ENCODE results near the gene ASB18. TPM values are rescaled to one million over a fixed set of nuclear protein-coding genes. Genes with fewer than 3 reads are reported as not detected.

The ASB18 gene
- polyA plus RNA-seq, 3 donors = not detected

DNA sequence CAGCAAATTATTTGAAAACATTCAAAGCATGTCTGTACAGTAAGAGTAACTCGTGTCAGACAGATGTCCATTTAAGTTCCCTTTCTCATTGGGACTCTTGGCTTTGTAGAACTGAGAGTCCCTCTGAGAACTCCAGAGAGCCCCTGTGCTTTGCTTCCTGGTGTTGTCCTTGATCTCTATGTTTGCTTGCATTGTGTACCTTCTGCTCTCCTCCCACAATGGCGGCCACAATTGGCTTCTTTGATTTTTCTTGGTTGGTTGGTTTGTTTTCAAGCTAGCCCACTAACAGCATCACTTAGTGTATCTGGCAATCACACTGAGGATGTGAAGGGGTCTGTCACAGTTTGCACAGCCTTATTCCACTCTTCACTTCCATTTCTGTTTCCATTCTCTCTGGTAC, 15.1 kb downstream of the ASB18 start:
- 90% methylated on average over 1 of the region's 2 CpGs for WGBS (ENCODE audit: insufficient coverage)
- H3K4me3 Mint-ChIP-seq = no peak overlapping the region
- intact Hi-C loops (cut with micrococcal nuclease) = no loop called here
- Histone ChIP-seq H3K36me3 (replicated peaks in 1 of 2; ENCODE audit: control insufficient read depth in 1 of 2, insufficient read depth in 2 of 2, low read length in 2 of 2) (no peaks in the 10 kb centered on the region), H3K4me2 (replicated peaks; ENCODE audit: extremely low read depth, low read length, poor library complexity, severe bottlenecking) (no peak overlapping the region), H3K79me2 (ENCODE audit: insufficient read depth, low read length) (no peaks in the 10 kb centered on the region), H3K4me1 (ENCODE audit: control insufficient read depth in 1 of 2, insufficient read depth in 2 of 2, low read length in 2 of 2) (no peaks in the 10 kb centered on the region), H3K9ac (ENCODE audit: insufficient read depth, low read length, poor library complexity, severe bottlenecking) (no peak overlapping the region), H3K27me3 (ENCODE audit: control insufficient read depth in 2 of 2, insufficient read depth in 2 of 2, low read length in 2 of 2) (no peaks in the 10 kb centered on the region), H4K20me1 (ENCODE audit: insufficient read depth, low read length) (no peaks in the 10 kb centered on the region), H3K9me3 (replicated peaks in 1 of 2; ENCODE audit: control insufficient read depth in 1 of 2, insufficient read depth in 1 of 2, low read length in 2 of 2) (no peaks in the 10 kb centered on the region), H3K4me3 (replicated peaks in 1 of 3; ENCODE audit: low read depth in 2 of 3, low read length in 3 of 3) (no peak overlapping the region), H3K27ac (ENCODE audit: low read depth in 1 of 2, low read length in 2 of 2) (no peak overlapping the region), H2AFZ (ENCODE audit: insufficient read depth, low read depth, low read length, poor library complexity, severe bottlenecking) (no peak overlapping the region)
- no peak for DNase-seq
- H3K9me3 Mint-ChIP-seq = peaks cover 0 to 4% (median 0%) of the 10 kb centered on the region in 7 donors
- no peaks in the 10 kb centered on the region for H3K4me1 Mint-ChIP-seq
- peaks cover 6 to 17% (median 9%) of the 10 kb centered on the region in 3 donors for H3K27me3 Mint-ChIP-seq (ENCODE audit: low read depth in 3 of 3)
- TF ChIP-seq, protein P1, sequence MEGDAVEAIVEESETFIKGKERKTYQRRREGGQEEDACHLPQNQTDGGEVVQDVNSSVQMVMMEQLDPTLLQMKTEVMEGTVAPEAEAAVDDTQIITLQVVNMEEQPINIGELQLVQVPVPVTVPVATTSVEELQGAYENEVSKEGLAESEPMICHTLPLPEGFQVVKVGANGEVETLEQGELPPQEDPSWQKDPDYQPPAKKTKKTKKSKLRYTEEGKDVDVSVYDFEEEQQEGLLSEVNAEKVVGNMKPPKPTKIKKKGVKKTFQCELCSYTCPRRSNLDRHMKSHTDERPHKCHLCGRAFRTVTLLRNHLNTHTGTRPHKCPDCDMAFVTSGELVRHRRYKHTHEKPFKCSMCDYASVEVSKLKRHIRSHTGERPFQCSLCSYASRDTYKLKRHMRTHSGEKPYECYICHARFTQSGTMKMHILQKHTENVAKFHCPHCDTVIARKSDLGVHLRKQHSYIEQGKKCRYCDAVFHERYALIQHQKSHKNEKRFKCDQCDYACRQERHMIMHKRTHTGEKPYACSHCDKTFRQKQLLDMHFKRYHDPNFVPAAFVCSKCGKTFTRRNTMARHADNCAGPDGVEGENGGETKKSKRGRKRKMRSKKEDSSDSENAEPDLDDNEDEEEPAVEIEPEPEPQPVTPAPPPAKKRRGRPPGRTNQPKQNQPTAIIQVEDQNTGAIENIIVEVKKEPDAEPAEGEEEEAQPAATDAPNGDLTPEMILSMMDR (IDR thresholded peaks at IDR 0.05) = no peak
- H3K27ac Mint-ChIP-seq = no peak overlapping the region
- H3K36me3 Mint-ChIP-seq = no peaks in the 10 kb centered on the region

DNA sequence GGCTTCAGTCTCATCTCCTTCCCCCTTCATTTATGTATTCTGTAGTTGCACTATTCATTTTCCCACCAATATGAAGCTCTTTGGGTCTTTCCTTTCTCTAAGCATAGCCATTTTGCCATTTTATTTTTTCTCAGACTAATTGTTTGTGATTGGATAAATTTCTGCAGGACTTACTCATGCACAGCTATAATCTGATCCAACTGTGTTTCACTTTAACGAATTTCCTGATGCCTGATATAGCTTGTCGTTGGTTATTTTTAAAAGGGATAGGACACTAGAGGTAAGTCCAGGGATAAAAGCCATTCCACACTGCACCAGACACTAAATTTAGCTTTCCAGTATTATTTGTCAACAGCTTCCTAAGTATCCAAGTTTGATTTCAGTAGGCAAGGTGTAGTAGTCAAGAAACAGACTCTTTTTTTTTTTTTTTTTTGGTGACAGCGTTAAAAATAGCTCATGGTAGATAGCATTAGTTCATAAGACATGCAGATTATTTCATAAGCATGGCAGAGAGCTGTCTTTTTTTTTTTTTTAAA, 17.4 kb downstream of the ASB18 start:
- H3K27me3 ChIP-seq (ENCODE audit: control insufficient read depth in 2 of 2, insufficient read depth in 2 of 2, low read length in 2 of 2) = no peaks in the 10 kb centered on the region
- Mint-ChIP-seq H3K27me3 (ENCODE audit: low read depth in 3 of 3) (peaks cover 0 to 13% (median 4%) of the 10 kb centered on the region in 3 donors), H3K36me3 (no peaks in the 10 kb centered on the region), H3K4me1 (no peaks in the 10 kb centered on the region), H3K27ac (no peak overlapping the region), H3K4me3 (no peak overlapping the region), H3K9me3 (peaks cover 0 to 3% (median 0%) of the 10 kb centered on the region in 7 donors)
- H3K79me2 ChIP-seq (ENCODE audit: insufficient read depth, low read length) = no peaks in the 10 kb centered on the region
- no peaks in the 10 kb centered on the region for H4K20me1 ChIP-seq (ENCODE audit: insufficient read depth, low read length)
- no peak overlapping the region for H2AFZ ChIP-seq (ENCODE audit: insufficient read depth, low read depth, low read length, poor library complexity, severe bottlenecking)
- intact Hi-C loops (cut with micrococcal nuclease) = no loop called here
- H3K9ac ChIP-seq (ENCODE audit: insufficient read depth, low read length, poor library complexity, severe bottlenecking) = no peak overlapping the region
- TF ChIP-seq, protein P1 (IDR thresholded peaks at IDR 0.05) = no peak
- no peak overlapping the region for H3K4me2 ChIP-seq (replicated peaks; ENCODE audit: extremely low read depth, low read length, poor library complexity, severe bottlenecking)
- no peak overlapping the region for H3K27ac ChIP-seq (ENCODE audit: low read depth in 1 of 2, low read length in 2 of 2)
- H3K36me3 ChIP-seq (replicated peaks in 1 of 2; ENCODE audit: control insufficient read depth in 1 of 2, insufficient read depth in 2 of 2, low read length in 2 of 2) = no peaks in the 10 kb centered on the region
- H3K9me3 ChIP-seq (replicated peaks in 1 of 2; ENCODE audit: control insufficient read depth in 1 of 2, insufficient read depth in 1 of 2, low read length in 2 of 2) = no peaks in the 10 kb centered on the region
- H3K4me1 ChIP-seq (ENCODE audit: control insufficient read depth in 1 of 2, insufficient read depth in 2 of 2, low read length in 2 of 2) = no peaks in the 10 kb centered on the region
- no peak overlapping the region for H3K4me3 ChIP-seq (replicated peaks in 1 of 3; ENCODE audit: low read depth in 2 of 3, low read length in 3 of 3)
- DNase-seq = no peak
- no CpG with 5 or more reads among the region's 3 CpGs for WGBS (ENCODE audit: insufficient coverage)
